ENCODE measurements around the gene BAIAP2.

BAIAP2 gene

GRCh38 chr17:81034779-81035520 is at the start of gene BAIAP2:
TSS of gene BAIAP2 (plus strand) at chr17:81035151. CDS start at chr17:81035255, 104 bp downstream.
- peak; percentile 99 for DNase-seq

DNA sequence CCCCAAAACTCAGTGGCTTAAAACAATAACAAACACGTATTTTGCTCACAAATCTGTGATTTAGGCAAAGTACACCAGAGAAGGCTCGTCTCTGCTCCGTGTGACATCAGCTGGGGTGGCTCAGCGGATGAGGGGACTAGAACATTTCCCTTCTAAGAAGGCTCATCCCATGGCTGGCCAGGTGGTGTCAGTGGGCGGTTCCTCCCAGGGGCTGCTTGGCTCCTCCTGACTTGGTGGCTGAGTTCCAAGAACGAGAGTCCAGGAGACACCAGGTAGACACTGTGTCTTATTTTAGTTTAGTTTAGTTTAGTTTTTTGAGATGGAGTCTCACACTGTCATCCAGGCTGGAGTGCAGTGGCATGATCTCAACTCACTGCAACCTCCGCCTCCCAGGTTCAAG is 48.9 kb upstream of the BAIAP2 start:
- DNase-seq = no peak

GRCh38 chr17:80986816-80987475 is 48.0 kb upstream of the BAIAP2 start:
- no peak for DNase-seq

- no peak for DNase-seq
These were observed 47.0 kb upstream of the BAIAP2 start for GRCh38 chr17:80987941-80988461.

DNA sequence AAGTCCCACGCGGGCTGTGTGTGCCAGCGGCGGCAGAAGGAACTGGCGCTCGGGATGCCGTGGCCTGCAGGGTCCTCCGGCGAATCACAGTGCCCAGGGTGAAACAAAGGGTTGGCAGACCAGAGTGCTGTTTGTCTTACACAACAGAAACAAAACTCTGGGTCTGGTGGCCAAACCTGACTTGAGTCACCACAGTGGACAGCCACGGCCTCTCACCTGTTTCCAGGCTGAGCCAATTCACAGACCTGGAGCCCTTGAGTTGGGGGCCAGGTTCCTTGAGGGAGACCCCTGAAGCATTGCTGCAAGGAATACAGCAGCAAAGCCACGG is 45.4 kb upstream of the BAIAP2 start:
- no peak for DNase-seq

DNA sequence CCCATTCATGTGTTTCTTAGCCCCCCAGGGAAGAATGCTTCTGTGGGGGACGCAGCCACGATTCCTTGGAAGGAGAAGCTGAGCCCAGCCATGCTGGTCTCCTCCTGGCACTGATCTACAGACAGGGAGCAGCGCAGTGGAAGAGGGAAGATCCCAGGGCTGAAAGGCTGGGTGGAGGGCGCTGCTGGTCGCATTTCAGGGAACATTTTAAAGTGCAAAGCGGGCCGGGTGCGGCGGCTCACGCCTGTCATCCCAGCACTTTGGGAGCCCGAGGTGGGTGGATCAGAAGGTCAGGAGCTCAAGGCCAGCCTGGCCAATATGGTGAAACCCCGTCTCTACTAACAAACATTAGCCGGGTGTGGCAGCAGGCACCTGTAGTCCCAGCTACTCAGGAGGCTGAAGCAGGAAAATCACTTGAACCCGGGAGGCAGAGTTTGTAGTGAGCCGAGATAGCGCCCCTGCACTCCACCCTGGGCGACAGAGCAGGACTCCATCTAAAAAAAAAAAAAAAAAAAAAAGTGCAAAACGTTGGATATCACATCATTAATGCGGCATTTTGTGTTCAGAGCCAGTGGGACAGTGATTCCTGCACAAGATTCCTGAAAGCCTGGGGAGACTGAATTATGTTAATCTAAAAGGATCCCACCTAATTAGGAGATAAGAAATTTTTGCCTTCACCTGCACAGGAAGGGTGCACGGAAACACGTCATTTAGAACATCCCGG is 43.9 kb upstream of the BAIAP2 start:
- no peak for DNase-seq

DNA sequence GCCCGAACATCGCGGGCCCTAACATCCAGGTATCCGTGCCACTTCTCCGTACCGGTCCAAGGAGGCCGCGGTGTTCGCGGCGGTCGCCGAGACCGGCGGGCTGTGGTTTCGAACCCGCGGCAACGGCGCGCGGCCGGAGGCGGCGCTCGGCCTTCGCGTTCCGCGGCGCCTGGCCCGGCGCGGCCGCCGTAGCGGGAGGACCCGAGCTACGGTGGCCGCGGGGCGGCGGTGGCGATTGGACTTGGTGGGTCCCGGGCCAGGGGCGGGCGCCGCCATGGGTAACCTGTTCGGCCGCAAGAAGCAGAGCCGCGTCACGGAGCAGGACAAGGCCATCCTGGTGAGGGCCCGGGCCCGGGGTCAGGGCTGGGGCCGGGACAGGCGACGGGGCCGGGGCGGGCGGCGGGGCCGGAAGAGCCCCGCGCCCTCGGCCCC is 43.3 kb upstream of the BAIAP2 start, which contains the start of gene CHMP6:
Gene CHMP6, plus strand, starts transcription at position 197 of the 432 bp plus-strand sequence. Its CDS starts 78 bp downstream, at position 275.
- peak; percentile 68 for DNase-seq

- no peak for DNase-seq
These were observed 42.6 kb upstream of the BAIAP2 start for GRCh38 chr17:80992077-80992947.

GRCh38 chr17:80992948-80993624 is 41.9 kb upstream of the BAIAP2 start:
- no peak for DNase-seq

DNA sequence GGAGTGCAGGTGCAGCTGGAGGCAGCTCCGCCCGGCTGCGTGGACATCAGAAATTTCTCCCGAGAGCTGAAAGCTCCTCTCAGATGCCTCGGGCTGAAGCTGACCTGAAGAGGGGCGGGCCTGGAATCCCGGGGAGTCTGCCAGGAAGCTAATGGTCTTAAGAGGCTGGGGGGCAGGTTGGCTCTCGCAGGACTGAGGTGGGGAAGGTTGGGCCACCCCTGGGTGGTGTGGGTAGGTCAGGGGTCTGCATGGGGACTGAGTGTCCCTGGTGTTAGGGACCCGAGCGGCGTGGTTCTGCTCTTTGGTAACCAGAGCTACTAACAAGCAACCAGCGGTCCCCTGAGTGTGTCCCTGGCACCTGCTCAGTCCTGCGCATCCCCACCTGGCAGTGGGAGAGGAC is 39.8 kb upstream of the BAIAP2 start:
- no peak for DNase-seq

DNA sequence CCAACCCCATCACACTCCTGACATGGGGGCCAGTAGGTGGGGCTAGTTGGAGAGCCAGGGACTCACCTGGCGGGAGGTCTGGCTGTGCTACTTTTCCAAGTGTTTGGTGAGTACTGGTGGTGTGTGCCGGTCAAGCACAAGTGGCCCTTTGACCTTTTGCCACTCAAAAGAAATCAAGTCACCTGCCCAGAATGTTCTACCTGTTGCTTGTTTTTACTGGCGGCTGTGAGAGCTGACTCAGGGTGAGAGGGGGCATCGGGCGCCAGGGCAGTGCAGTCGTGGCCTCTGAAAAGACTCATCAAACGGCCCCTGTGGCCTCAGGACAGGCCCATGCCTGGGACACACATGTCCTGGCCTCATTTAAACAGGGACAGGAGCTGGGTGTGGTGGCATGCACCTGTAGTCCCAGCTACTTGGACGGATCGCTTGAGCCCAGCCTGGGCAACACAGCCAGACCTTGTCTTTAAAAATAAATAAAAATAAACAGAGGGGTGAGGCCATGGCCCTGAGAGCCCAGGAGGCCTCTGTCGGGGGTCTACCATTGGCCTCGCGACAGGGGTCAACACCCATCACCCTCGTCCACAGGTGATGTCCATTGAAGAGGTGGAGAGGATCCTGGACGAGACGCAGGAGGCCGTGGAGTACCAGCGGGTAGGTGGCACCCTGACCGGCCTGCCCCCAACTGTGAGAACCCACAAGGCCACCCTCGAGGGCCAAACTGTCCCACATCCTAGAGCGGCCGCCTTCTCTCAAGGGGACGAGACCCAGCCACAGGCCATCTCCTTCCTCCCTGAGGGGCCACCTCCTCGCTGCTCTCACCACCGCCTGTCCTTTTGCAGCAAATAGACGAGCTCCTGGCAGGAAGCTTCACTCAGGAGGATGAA is 38.3 kb upstream of the BAIAP2 start:
- DNase-seq = no peak

GRCh38 chr17:80997424-80998117 is 37.4 kb upstream of the BAIAP2 start:
- no peak for DNase-seq

- DNase-seq = no peak
These were observed 36.7 kb upstream of the BAIAP2 start for GRCh38 chr17:80998118-80998747.

GRCh38 chr17:80998748-80999535 is 36.0 kb upstream of the BAIAP2 start:
- no peak for DNase-seq

- DNase-seq = no peak
These were observed 35.2 kb upstream of the BAIAP2 start for GRCh38 chr17:80999536-81000333.

DNA sequence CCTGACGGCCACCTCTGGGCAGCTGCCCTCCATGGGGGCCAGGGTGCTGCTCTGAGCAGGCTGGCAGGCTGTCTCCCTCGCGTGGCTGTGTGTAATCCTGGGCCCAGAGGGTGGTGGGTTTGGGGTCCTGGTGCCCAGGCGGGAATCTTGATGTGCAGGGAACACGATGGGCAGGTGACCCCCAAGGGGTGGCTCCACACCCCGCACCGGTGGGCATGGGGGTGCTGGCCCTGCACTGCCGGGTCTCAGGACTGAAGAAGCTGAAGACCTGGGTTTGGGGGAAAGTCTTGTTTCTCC is 34.7 kb upstream of the BAIAP2 start:
- no peak for DNase-seq

DNA sequence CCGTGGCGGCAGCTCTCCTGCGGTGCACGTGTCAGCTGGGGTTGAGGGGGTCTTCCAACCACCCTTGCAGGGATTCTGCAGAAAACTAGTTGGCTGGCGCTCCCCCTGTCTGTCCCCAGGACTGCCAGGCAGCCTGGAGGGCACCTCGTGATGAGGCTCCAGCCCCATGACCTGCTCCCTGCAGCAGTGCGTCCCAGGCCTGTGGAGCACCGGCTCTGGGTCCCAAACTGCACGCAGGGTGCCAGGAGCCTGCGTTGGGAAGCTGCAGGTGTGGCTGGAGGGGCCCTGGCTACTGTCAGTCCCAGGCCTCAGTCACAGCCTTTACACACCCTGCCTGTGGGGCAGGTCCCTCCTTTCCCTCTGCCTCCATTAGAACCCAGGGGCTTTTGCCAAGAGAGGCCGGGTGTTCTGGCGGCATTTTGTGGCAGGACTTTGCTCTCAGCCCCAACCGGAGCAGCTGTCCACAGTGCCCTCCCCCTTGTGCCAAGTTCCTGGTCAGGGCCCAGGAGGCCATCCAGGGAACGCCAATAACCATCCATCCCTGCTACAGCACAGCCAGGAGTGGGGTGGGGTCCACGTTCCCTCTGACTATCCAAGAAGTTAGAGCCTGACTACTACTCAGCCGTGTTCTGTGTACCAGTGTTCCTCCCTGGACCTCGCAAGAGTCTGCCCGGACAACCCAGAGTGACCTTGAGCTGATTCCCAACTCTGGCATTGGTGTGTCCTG is 34.2 kb upstream of the BAIAP2 start:
- DNase-seq = no peak

DNA sequence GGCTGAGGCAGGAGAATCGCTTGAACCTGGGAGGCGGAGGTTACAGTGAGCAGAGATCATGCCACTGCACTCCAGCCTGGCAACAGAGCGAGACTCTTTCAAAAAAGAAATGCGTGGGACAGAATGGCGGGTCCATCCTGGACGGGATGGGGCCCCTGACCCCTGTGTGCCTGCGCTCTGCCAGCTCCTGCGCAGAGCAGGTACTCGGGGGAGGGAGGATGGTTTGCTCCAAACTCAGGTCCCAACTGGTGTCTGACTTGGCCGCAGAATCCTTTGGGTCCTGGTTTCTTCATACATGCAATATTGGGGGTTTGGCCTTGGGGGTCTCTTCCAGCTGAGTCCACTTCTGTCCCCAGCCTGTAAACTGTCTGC is 33.0 kb upstream of the BAIAP2 start:
- no peak for DNase-seq
